BLaER1 treated with 17β-estradiol and CSF1 and Interleukin-3, amounts not matched to agents 10 nM and 100 nM (cell line): Measurements from ENCODE around the gene ADAP2.

ENCODE experiments used
- H3K27ac ChIP-seq, 11 experiments: shearing (Covaris generic); formaldehyde crosslinking; 2 replicates each; pipeline ENCODE4 v1.8.1; 2022
- H3K27me3 ChIP-seq, 11 experiments: shearing (Covaris generic); formaldehyde crosslinking; 2 replicates each; pipeline ENCODE4 v1.8.1; 2022
- H3K36me3 ChIP-seq, 11 experiments: shearing (Covaris generic); formaldehyde crosslinking; 2 replicates each; pipeline ENCODE4 v1.8.1; 2022
- H3K4me1 ChIP-seq, 10 experiments: shearing (Covaris generic); formaldehyde crosslinking; 2 replicates each; pipeline ENCODE4 v1.8.1; 2022
- H3K4me2 ChIP-seq, 11 experiments: shearing (Covaris generic); formaldehyde crosslinking; 2 replicates each; pipeline ENCODE4 v1.8.1; 2022
- H3K4me3 ChIP-seq, 10 experiments: shearing (Covaris generic); formaldehyde crosslinking; 2 replicates each; pipeline ENCODE4 v1.8.1; 2022
- H3K9ac ChIP-seq, 11 experiments: shearing (Covaris generic); formaldehyde crosslinking; 2 replicates each; pipeline ENCODE4 v1.8.1; 2022
- H3K9me3 ChIP-seq, 11 experiments: shearing (Covaris generic); formaldehyde crosslinking; replicated peaks in 1 of 11; 2 replicates each; pipeline ENCODE4 v1.8.1; 2022
- H4K20me1 ChIP-seq, 11 experiments: shearing (Covaris generic); formaldehyde crosslinking; 2 replicates each; pipeline ENCODE4 v1.8.1; 2022
- Cebpa-rat ChIP-seq, 11 experiments: shearing (Covaris generic); IDR thresholded peaks; 2 replicates each; pipeline ENCODE4 v1.8.1; 2022

The ADAP2 gene

DNA sequence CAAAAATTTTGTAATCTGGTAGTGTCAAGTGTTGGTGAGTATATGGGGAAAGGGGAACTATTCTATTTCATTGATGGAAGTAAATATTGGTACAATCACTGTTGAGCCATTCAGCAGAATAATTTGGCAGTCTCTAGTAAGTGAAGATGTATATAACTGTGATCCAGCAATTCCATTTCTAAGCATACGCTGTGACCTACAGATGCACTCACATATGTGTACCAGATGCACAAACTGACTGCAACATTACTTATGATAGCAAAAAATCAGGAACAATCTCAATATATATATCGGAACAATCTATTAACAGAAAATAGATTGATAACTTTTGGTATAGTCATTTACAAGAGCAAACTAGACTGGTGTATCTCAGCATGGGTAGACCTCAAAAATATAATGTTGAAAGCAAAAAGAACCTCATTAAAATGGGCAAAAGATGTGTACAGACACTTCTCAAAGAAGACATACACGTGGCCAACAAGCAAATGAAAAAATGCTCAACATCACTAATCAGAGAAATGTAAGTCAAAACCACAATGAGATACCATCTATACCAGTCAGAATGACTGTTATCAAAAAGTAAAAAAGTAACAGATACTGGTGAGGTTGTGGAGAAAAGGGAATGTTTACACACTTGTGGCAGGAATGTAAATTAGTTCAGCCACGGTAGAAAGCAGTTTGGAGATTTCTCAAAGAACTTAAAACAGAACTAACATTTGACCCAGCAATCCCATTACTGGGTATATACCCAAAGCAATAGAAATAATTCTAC lies 20.7 kb downstream of the ADAP2 start:
- TF ChIP-seq Cebpa-rat (IDR thresholded peaks at IDR 0.05): no peak

GRCh38 chr17:30947796-30948195 lies 26.1 kb downstream of the ADAP2 start:
- Histone ChIP-seq H3K4me2 (peak overlapping the region in 1 of 11 experiments; percentile 20; a peak in 2 of 22 replicates), H3K4me1 (peaks cover 9 to 58% (median 31%) of the 10 kb centered on the region in 10 experiments), H3K27ac (no peak overlapping the region), H3K36me3 (peaks cover 0 to 16% (median 0%) of the 10 kb centered on the region in 11 experiments; a peak in 4 of 22 replicates), H3K9ac (no peak overlapping the region), H3K4me3 (no peak overlapping the region), H4K20me1 (no peaks in the 10 kb centered on the region), H3K9me3 (peaks cover 0 to 4% (median 0%) of the 10 kb centered on the region in 11 experiments; a peak in 2 of 22 replicates), H3K27me3 (no peaks in the 10 kb centered on the region)
- TF ChIP-seq Cebpa-rat (IDR thresholded peaks at IDR 0.05): no peak

More for the DNA sequence above, 20.7 kb downstream of the ADAP2 start:
- Histone ChIP-seq H3K4me3 (no peak overlapping the region), H3K27ac (no peak overlapping the region), H4K20me1 (no peaks in the 10 kb centered on the region), H3K9me3 (peaks cover 0 to 4% (median 0%) of the 10 kb centered on the region in 11 experiments; a peak in 2 of 22 replicates), H3K9ac (no peak overlapping the region), H3K4me2 (no peak overlapping the region), H3K4me1 (peaks cover 0 to 31% (median 0%) of the 10 kb centered on the region in 10 experiments; a peak in 7 of 20 replicates), H3K36me3 (peaks cover 0 to 42% (median 0%) of the 10 kb centered on the region in 11 experiments; a peak in 4 of 22 replicates), H3K27me3 (no peaks in the 10 kb centered on the region)

- peak overlapping the region in 6 of 11 experiments; percentile 11 to 99 (median 94); a peak in 11 of 22 replicates for H3K27ac ChIP-seq
- H3K27me3 ChIP-seq: no peaks in the 10 kb centered on the region
- H4K20me1 ChIP-seq: no peaks in the 10 kb centered on the region
- peak overlapping the region in 7 of 11 experiments; percentile 13 to 99 (median 86); a peak in 13 of 22 replicates for H3K4me2 ChIP-seq
- H3K36me3 ChIP-seq: peaks cover 0 to 5% (median 0%) of the 10 kb centered on the region in 11 experiments; a peak in 3 of 22 replicates
- no peaks in the 10 kb centered on the region for H3K9me3 ChIP-seq
- no peak for TF ChIP-seq Cebpa-rat (IDR thresholded peaks at IDR 0.05)
- H3K4me1 ChIP-seq: peaks cover 28 to 75% (median 55%) of the 10 kb centered on the region in 10 experiments
- no peak overlapping the region for H3K4me3 ChIP-seq
- peak overlapping the region in 4 of 11 experiments; percentile 45 to 92 (median 60); a peak in 8 of 22 replicates for H3K9ac ChIP-seq
Observed at GRCh38 chr17:30950189-30950588, 28.4 kb downstream of the ADAP2 start.

DNA sequence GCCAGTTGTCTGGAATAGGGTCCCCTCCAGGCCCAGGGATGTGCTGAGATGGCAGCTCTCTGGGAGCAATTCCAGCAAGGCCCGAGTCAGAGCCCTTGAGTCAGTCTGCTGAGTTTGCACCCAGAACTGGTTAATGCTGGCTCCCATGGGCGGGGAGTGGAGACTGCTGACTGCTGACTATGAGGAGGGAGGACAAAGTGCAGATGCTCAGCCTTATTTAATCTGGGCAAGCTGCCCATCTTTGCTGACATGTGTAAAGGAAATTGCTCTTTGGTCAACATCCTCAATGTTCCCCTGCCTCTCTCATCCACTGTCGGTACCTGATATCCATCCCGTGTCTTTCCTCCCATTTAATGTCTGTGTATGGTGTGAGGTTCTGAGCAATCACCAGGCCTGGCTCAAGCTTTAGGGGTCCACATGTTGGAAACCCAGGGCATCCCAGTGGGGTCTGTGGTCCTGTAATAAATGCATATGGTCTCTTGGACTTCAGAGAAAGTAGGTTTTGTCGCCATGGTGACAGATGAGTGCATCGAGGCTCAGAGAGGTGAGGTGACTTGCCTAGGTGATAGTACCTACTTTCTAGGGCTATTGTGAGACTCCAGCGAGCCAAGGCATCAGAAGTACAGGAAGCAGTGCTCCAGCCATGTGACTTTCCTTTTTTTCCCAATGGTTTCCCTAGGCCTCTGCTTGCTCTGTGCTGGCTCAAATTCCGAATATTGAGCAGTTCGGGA lies 29.1 kb downstream of the ADAP2 start:
- Histone ChIP-seq H3K4me2 (peak overlapping the region in 8 of 11 experiments; percentile 13 to 99 (median 90); a peak in 14 of 22 replicates), H3K27me3 (no peaks in the 10 kb centered on the region), H3K9ac (peak overlapping the region in 5 of 11 experiments; percentile 15 to 97 (median 91); a peak in 7 of 22 replicates), H4K20me1 (no peaks in the 10 kb centered on the region), H3K9me3 (no peaks in the 10 kb centered on the region), H3K27ac (peak overlapping the region in 7 of 11 experiments; percentile 9 to 99 (median 93); a peak in 14 of 22 replicates), H3K4me3 (no peak overlapping the region), H3K36me3 (peaks cover 0 to 5% (median 0%) of the 10 kb centered on the region in 11 experiments; a peak in 5 of 22 replicates), H3K4me1 (peaks cover 28 to 81% (median 61%) of the 10 kb centered on the region in 10 experiments)
- no peak for TF ChIP-seq Cebpa-rat (IDR thresholded peaks at IDR 0.05)

DNA sequence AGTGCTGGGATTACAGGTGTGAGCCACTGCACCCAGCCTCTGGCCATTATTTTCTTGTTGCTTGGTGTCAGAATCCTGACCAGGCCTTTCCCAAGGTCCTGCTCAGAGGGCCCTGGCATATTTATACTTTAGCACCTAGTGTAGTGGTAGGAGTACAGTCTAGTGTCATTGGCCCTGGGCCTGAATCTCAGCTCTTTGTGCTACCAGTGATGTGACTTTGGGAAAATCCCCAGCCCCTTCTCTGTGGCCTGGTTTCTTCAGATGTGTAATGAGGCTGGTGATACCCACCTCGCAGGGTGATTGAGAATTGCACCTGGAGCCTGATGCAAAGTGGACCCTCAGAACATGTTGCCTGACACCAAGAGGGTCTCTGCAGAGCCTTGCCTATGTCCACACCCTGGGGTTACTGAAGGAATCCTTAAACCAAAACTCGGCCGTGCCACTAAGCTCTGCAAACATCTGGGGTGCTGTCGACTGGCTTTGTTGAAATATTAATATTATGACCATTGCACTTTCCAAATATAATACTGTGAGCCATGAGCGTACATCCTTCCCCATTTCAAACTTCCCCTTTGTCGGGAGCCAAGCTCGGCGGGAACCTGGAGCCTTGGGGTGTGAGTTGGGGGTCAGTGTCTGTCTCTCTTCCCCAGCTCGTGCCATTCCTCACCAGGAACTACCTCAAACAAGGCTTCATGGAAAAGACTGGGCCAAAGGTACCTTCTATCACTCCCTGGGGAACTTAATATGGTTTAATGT lies 31.1 kb downstream of the ADAP2 start:
- Histone ChIP-seq H4K20me1 (no peaks in the 10 kb centered on the region), H3K27ac (peak overlapping the region; percentile 35 to 99 (median 90); a peak in 21 of 22 replicates), H3K4me2 (peak overlapping the region; percentile 59 to 99 (median 90)), H3K36me3 (peaks cover 0 to 24% (median 0%) of the 10 kb centered on the region in 11 experiments; a peak in 6 of 22 replicates), H3K4me1 (peaks cover 34 to 95% (median 80%) of the 10 kb centered on the region in 10 experiments), H3K27me3 (no peaks in the 10 kb centered on the region), H3K9me3 (no peaks in the 10 kb centered on the region), H3K9ac (peak overlapping the region in 10 of 11 experiments; percentile 16 to 97 (median 73); a peak in 19 of 22 replicates), H3K4me3 (peak overlapping the region in 6 of 10 experiments; percentile 14 to 53 (median 38); a peak in 10 of 20 replicates)
- TF ChIP-seq Cebpa-rat (IDR thresholded peaks at IDR 0.05): no peak; a peak in 1 of 22 replicates

DNA sequence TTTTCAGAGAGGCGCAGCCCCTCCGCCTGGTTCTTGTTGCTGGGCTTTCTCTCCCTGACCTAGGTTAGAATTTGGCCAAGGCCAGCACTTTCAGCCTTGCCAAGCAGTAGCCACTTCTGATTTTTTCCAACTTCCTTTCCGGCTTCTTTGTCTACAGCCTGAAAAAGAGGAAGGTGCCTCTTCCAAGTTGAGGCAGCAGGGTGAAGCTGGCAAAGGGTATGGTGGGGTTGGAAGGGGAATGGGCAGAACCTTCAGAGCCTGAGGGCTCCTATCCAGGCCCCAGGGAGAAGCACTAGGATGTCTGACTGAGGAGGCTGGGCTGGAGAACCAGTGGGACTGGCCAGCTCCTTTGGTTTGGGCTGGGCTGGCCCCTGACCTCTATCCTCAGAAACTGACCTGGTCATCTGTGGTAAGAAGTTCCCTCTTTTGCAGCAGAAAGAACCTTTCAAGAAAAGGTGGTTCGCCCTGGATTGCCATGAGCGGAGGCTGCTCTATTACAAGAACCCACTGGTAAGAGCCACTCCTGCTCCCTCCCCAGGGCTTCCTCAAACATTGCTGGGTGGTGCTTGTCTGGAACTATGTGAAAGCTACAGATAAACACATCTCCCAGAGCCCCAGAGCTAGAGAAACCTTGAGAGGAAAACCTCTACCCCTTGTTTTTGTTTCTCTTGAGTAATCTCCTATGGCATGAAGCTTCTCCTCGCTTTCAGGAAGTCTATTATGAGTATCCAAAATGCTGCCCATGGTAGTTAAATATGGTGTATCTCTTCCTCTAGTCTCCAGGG lies 32.5 kb downstream of the ADAP2 start:
- no peaks in the 10 kb centered on the region for H4K20me1 ChIP-seq
- H3K36me3 ChIP-seq: peaks cover 0 to 34% (median 0%) of the 10 kb centered on the region in 11 experiments; a peak in 6 of 22 replicates
- H3K4me3 ChIP-seq: peak overlapping the region in 6 of 10 experiments; percentile 9 to 61 (median 56); a peak in 11 of 20 replicates
- H3K9me3 ChIP-seq: peaks cover 0 to 6% (median 0%) of the 10 kb centered on the region in 11 experiments; a peak in 1 of 22 replicates
- H3K9ac ChIP-seq: peak overlapping the region in 9 of 11 experiments; percentile 39 to 97 (median 74); a peak in 17 of 22 replicates
- peak overlapping the region; percentile 44 to 99 (median 90) for H3K27ac ChIP-seq
- no peak for TF ChIP-seq Cebpa-rat (IDR thresholded peaks at IDR 0.05)
- peaks cover 43 to 100% (median 91%) of the 10 kb centered on the region in 10 experiments for H3K4me1 ChIP-seq
- H3K4me2 ChIP-seq: peak overlapping the region; percentile 40 to 99 (median 90)
- no peaks in the 10 kb centered on the region for H3K27me3 ChIP-seq

- Histone ChIP-seq H3K4me3 (peak overlapping the region in 4 of 10 experiments; percentile 25 to 60 (median 56); a peak in 8 of 20 replicates), H3K27me3 (no peaks in the 10 kb centered on the region), H3K4me2 (peak overlapping the region in 10 of 11 experiments; percentile 58 to 99 (median 89); a peak in 19 of 22 replicates), H3K9me3 (peaks cover 0 to 6% (median 0%) of the 10 kb centered on the region in 11 experiments; a peak in 1 of 22 replicates), H3K36me3 (peaks cover 0 to 36% (median 0%) of the 10 kb centered on the region in 11 experiments; a peak in 6 of 22 replicates), H4K20me1 (no peaks in the 10 kb centered on the region), H3K9ac (peak overlapping the region in 9 of 11 experiments; percentile 14 to 97 (median 75); a peak in 13 of 22 replicates), H3K4me1 (peaks cover 42 to 100% (median 92%) of the 10 kb centered on the region in 10 experiments), H3K27ac (peak overlapping the region; percentile 67 to 99 (median 91); a peak in 20 of 22 replicates)
- no peak for TF ChIP-seq Cebpa-rat (IDR thresholded peaks at IDR 0.05)
Observed at GRCh38 chr17:30956764-30957374, 35.1 kb downstream of the ADAP2 start.
